Fibroblast of lung (primary cell): ENCODE measurements around the gene HCFC1R1. TPM values are rescaled to one million over a fixed set of nuclear protein-coding genes. Genes with fewer than 3 reads are reported as not detected.

Source experiments
- DNase-seq, 2 donors: peaks; one replicate each; pipeline versions ENCODE4 v3.0.0 to v3.0.0-alpha.2; 2010; ENCODE audit warnings: low read depth in 2 of 2
- H2AFZ ChIP-seq: 2 replicates; pipeline ENCODE4 v1.5.1; 2012; ENCODE audit warnings: low read length, control low read depth, inconsistent platforms
- H3K27ac ChIP-seq: 2 replicates; pipeline ENCODE4 v1.5.1; 2011; ENCODE audit warnings: low read length, control low read depth; ENCODE audit not compliant: insufficient read depth
- H3K27me3 ChIP-seq: 2 replicates; pipeline ENCODE4 v1.5.1; 2011; ENCODE audit warnings: mild to moderate bottlenecking, low read length; ENCODE audit not compliant: control insufficient read depth, insufficient read depth
- H3K36me3 ChIP-seq: 2 replicates; pipeline ENCODE4 v1.5.1; 2011; ENCODE audit warnings: low read length; ENCODE audit not compliant: control insufficient read depth, insufficient read depth
- H3K4me1 ChIP-seq: 2 replicates; pipeline ENCODE4 v1.5.1; 2011; ENCODE audit warnings: low read length; ENCODE audit not compliant: control insufficient read depth, insufficient read depth; ENCODE audit errors: extremely low read depth
- H3K4me2 ChIP-seq: 2 replicates; pipeline ENCODE4 v1.5.1; 2011; ENCODE audit warnings: low read length, control low read depth; ENCODE audit not compliant: insufficient read depth; ENCODE audit errors: extremely low read depth
- H3K4me3 ChIP-seq, 4 experiments: fragments of 200-600 bp in 1 of 4; sonication (generic) in 1 of 4; replicated peaks in 1 of 4; 2 replicates each; pipeline ENCODE4 v1.5.1; 2011 to 2016; ENCODE audit warnings: low read length in 4 of 4, low read depth in 3 of 4, mild to moderate bottlenecking in 3 of 4, control low read depth in 2 of 4, inconsistent platforms in 1 of 4, mixed read lengths in 1 of 4; ENCODE audit not compliant: insufficient read depth in 1 of 4; ENCODE audit errors: control extremely low read depth in 1 of 4
- H3K79me2 ChIP-seq: 2 replicates; pipeline ENCODE4 v1.5.1; 2012; ENCODE audit warnings: mild to moderate bottlenecking, low read length, inconsistent platforms; ENCODE audit not compliant: control insufficient read depth, insufficient read depth
- H3K9ac ChIP-seq: 2 replicates; pipeline ENCODE4 v1.5.1; 2011; ENCODE audit warnings: mild to moderate bottlenecking, low read length, control low read depth; ENCODE audit not compliant: insufficient read depth
- H3K9me3 ChIP-seq: 2 replicates; pipeline ENCODE4 v1.5.1; 2012; ENCODE audit warnings: low read depth, low read length; ENCODE audit not compliant: control insufficient read depth, insufficient read depth
- H4K20me1 ChIP-seq: 2 replicates; pipeline ENCODE4 v1.5.1; 2011; ENCODE audit warnings: low read length; ENCODE audit not compliant: control insufficient read depth, insufficient read depth; ENCODE audit errors: extremely low read depth
- CTCF ChIP-seq, 2 donors: IDR thresholded peaks in 1 of 2; conservative IDR thresholded peaks in 1 of 2; 1 replicate in 1 of 2; 2 replicates in 1 of 2; pipeline ENCODE4 v1.5.1; 2011 to 2012; ENCODE audit warnings: low read length in 2 of 2, control low read depth in 1 of 2, inconsistent platforms in 1 of 2, low read depth in 1 of 2, mild to moderate bottlenecking in 1 of 2
- EZH2 ChIP-seq: IDR thresholded peaks from 2 replicates; pipeline ENCODE4 v1.5.1; 2012; ENCODE audit warnings: low read length, control low read depth, mild to moderate bottlenecking; ENCODE audit errors: missing control alignments
- polyA plus RNA-seq, 2 donors: library from polyadenylated mRNA; depleted of rRNA in 1 of 2; stranded (reverse) in 1 of 2; unstranded in 1 of 2; fragments of >200 nt; gene quantifications; 2 replicates each; pipeline ENCODE4 v1.2.1, GENCODE V29; 2011 to 2012; ENCODE audit warnings: missing spikeins in 1 of 2
- total RNA-seq: library from RNA; depleted of rRNA; stranded (reverse); fragments of >200 nt; gene quantifications from 2 replicates; pipeline ENCODE4 v1.2.1, GENCODE V29; 2014

The HCFC1R1 gene
- total and polyA plus RNA-seq, 2 donors (not counting 1 experiment from before 2014, with no cell fraction given) = 58.0 to 75.5 TPM

DNA sequence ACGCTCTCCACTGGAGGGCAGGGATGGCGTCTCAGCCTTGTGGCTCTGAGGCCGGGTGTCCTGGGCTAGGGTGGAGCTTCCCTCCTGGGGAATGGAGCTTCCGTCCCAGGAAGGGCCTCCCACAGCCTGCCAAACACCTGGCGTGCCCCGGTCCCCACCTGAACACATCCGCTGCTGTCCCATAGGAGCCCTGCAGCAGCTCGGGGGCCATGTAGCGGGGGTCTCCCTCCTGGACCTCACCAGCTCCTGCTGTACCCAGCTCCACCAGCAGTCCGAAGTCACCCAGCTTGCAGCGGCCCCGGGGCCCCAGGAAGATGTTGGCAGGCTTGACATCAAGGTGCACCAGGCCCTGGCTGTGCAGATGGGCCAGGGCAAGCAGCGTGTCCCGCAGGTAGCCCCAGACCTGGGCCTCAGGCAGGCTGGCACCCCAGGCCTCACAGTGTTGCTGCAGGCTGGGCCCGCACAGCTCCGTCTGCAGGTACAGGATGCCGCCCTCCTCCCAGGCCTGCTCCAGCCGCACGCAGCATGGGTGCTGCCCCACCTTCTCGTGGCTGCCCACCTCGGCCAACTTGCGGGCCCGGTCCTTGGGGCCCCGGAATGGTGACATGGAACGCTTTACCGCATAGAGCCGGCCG lies 48.5 kb downstream of the HCFC1R1 start:
- H3K4me1 ChIP-seq = peaks cover 4% of the 10 kb centered on the region
- DNase-seq = no peak
- no peak overlapping the region for H3K4me2 ChIP-seq
- H3K9me3 ChIP-seq = no peaks in the 10 kb centered on the region
- no peak overlapping the region for H3K9ac ChIP-seq
- no peak overlapping the region for H3K4me3 ChIP-seq
- no peak overlapping the region for H2AFZ ChIP-seq
- H3K79me2 ChIP-seq = peaks cover 5% of the 10 kb centered on the region
- TF ChIP-seq CTCF (conservative IDR thresholded peaks at IDR 0.05 in 1 of 2, IDR thresholded peaks at IDR 0.05 in 1 of 2; ENCODE audit: low read depth in 1 of 2, low read length in 2 of 2) = no peak
- TF ChIP-seq EZH2 = no peak
- no peaks in the 10 kb centered on the region for H4K20me1 ChIP-seq
- peaks cover 2% of the 10 kb centered on the region for H3K36me3 ChIP-seq
- no peaks in the 10 kb centered on the region for H3K27me3 ChIP-seq
- no peak overlapping the region for H3K27ac ChIP-seq

DNA sequence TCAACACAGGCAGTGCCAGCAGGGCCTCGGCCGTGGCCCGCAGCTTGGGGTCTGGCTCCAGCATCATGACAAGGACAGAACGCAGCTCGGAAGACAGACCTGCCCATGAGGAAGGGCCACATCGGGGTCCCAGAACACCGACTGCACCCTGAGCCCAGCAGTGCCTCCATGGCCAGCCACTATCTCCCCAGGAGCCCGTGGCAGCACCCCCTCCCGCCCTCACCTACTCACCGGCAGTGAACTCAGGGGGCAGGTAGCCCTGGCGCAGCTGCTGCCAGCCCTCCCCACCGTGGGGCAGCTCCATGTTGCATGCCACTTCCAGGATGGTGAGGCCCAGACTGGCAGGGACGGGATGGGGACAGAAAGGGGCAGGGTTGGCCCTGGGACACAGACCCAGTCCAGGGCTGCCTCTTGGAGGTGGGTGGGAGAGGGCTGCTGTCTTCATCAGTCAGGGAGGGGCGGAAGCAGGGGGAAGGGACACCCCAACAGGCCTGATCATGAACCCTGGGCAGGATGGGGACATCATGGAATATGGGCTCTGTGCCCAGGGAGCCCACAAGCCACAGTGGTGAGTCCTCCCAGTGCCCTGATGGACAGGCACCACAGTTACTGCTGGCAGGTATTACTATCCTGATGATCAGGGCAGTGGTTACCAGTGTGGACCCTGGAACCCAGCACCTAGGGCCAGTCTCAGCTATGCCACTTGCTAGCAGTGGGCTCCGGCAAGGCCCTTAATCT lies 49.3 kb downstream of the HCFC1R1 start:
- H4K20me1 ChIP-seq = no peaks in the 10 kb centered on the region
- H3K27ac ChIP-seq = no peak overlapping the region
- no peak overlapping the region for H3K9ac ChIP-seq
- H3K36me3 ChIP-seq = peaks cover 2% of the 10 kb centered on the region
- no peak overlapping the region for H3K4me3 ChIP-seq
- no peak overlapping the region for H2AFZ ChIP-seq
- H3K4me2 ChIP-seq = no peak overlapping the region
- no peak for DNase-seq
- no peaks in the 10 kb centered on the region for H3K27me3 ChIP-seq
- H3K4me1 ChIP-seq = peaks cover under 1% of the 10 kb centered on the region
- H3K9me3 ChIP-seq = no peaks in the 10 kb centered on the region
- H3K79me2 ChIP-seq = peaks cover 2% of the 10 kb centered on the region
- TF ChIP-seq EZH2 (no peak), CTCF (conservative IDR thresholded peaks at IDR 0.05 in 1 of 2, IDR thresholded peaks at IDR 0.05 in 1 of 2; ENCODE audit: low read depth in 1 of 2, low read length in 2 of 2) (no peak)

GRCh38 chr16:2973605-2974318 lies 50.0 kb downstream of the HCFC1R1 start:
- DNase-seq = no peak
- Histone ChIP-seq H4K20me1 (no peaks in the 10 kb centered on the region), H3K4me2 (no peak overlapping the region), H3K79me2 (no peaks in the 10 kb centered on the region), H3K9ac (no peak overlapping the region), H3K4me3 (no peak overlapping the region), H2AFZ (no peak overlapping the region), H3K27me3 (no peaks in the 10 kb centered on the region), H3K4me1 (no peaks in the 10 kb centered on the region), H3K9me3 (no peaks in the 10 kb centered on the region), H3K36me3 (peaks cover 2% of the 10 kb centered on the region), H3K27ac (no peak overlapping the region)
- TF ChIP-seq CTCF (conservative IDR thresholded peaks at IDR 0.05 in 1 of 2, IDR thresholded peaks at IDR 0.05 in 1 of 2; ENCODE audit: low read depth in 1 of 2, low read length in 2 of 2) (no peak), EZH2 (no peak)
